GM18511 (cell line): ENCODE data around the gene LRRC74B.
"Not testable (repeated sequence)": the region's sequence is repeated elsewhere in the genome, so short reads cannot be mapped to it uniquely, and the experiment has no call there.

Experiments
- ATAC-seq: cut with Tn5 transposase; IDR thresholded peaks from one replicate; pipeline ENCODE4 v1.9.1; 2021; ENCODE audit warnings: mild to moderate bottlenecking, moderate library complexity; ENCODE audit not compliant: unreplicated experiment

Gene LRRC74B, protein sequence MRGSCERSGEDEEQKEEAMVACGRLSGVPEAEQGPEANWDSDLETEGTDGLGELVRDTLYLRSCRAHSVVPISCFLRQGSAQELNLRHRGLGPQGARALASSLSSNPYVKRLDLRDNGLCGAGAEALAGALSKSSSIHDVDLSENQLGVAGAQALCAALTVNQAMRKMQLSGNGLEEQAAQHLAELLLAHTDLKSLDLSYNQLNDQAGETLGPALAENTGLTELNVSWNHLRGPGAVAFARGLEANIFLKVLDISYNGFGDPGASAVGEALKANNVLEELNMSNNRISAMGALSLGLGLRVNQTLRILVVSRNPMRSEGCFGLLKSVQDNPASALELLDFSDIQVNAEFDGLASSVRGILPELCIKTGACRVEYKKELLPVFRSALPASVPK

GRCh38 chr22:21045585-21046294 lies at the start of gene LRRC74B:
Gene LRRC74B (plus strand): TSS chr22:21045946. CDS start chr22:21045987, 41 bp downstream.
- ATAC-seq: peak; percentile 84

- no peak for ATAC-seq
Measured at GRCh38 chr22:20996031-20996410, 49.7 kb upstream of the LRRC74B start.

- no peak for ATAC-seq
Measured at GRCh38 chr22:20996598-20997535, 48.9 kb upstream of the LRRC74B start.

- no peak for ATAC-seq
Measured at GRCh38 chr22:20997536-20998257, 48.0 kb upstream of the LRRC74B start.

DNA sequence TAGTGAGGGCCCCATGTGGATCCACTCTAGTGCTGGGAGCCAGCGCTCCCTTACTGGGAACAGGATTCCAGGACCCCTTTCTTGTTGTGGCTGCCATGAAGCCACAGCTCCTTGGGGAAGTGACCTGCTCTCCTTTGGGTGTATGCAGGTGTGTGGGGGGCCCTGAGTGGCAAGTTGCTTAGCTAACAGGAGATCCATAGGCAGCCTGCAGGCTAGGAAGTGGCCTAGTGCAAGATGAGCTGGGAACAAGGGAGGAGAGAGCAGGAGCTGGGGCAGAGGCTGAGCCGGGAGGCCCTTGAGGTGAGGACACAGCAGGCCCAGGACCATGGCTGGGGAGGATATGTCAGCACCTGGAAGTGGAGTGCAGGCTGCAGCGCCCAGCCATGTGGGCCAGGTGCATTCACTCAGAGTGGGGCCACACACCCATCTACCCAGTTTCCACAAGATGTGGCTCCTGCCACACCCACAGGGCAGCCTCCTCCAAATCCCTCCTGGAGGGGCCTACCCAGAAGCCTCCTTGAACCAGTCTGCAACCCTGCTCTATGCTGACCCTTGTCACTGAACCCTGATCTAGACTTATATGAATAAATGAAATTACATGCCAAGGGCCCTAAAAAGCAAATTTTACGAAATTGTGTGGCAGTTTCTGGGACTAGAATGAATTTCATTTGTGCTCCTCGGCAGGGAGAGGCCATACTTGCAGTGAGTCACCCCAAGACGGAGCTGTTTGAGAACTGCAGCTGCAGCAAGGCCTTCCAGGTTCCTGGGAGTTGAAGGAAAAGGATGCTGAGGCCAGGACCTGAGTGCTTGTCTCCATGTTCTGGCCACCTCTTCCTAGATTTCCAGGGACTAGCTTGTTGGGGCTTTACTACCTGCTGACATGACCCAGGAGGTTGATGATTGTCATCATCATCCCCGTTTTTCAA lies 47.1 kb upstream of the LRRC74B start:
- ATAC-seq: no peak

- ATAC-seq: no peak
Measured at GRCh38 chr22:20999350-21000206, 46.2 kb upstream of the LRRC74B start.

- no peak for ATAC-seq
Measured at GRCh38 chr22:21000207-21000986, 45.3 kb upstream of the LRRC74B start.

DNA sequence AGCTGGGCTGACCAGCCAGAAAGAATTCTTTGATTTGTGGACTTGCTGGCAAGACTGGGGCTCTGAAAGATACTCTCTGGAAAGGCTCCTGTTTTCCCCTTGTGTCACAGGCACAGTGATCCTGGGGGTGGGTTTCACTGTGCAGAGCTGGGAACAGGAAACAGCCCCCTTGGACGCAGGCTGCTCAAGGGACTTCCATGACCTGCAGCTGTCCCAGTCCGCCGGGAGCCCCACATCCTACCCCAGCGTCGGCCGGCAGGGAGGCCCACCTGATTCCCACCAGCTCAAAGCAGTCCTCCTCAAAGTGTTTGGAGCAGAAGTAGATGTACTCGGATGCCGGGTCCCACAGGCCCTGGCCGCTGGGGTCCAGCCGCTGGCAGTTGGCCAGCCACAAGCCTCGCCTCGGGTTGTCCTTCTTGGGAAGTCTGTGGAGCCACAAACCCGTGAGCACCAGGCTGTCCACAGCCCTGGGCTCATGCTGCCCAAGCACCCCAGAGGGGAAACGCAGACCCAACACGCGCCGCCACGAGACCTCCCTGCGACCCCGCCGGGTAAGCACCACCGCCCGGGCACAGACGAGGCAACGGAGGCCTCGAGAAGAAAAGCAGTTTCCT lies 44.7 kb upstream of the LRRC74B start:
- ATAC-seq: no peak

DNA sequence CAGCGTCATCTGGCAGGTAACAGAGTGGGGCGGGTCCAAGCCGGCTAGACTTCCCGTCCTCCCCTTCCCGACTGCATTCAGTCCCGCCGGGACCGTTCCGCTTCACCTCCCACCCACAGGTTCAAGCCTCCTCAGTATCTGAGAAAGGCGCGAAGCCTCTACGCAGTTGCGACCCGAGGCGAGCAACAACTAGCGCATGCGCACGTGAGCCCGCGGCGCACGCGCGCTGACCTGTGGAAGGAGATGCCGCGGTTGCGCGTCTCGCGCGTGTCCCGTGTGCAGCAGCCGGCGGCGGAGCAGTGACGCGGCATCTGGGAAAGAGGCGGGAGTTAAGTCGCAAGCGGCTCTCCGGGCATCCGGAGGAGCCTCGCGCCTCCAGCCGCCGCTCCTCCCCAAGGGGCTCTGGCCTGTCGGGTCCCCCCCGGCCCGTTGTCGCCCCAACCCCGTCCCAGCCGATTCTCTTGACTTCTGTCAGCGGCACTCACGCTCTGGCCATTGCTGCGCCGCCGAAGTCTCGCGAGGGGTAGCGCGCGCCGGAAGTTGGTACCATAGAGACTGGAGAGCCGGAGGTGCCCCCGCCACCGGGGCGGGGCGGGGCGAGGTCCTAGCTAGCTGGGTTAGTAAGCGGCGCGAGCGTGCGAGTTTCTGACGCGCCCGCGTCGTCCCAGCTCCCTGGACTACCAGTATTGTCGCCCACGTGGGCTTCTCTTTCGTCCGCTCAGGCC lies 44.0 kb upstream of the LRRC74B start, which contains the start of gene THAP7:
THAP7 (minus strand) TSS at position 518 of the 725 bp plus-strand sequence; CDS start at position 311, 207 bp downstream.
- ATAC-seq: peak; percentile 92

- no peak for ATAC-seq
Measured at GRCh38 chr22:21003782-21004181, 42.0 kb upstream of the LRRC74B start.

GRCh38 chr22:21009208-21009607 lies 36.5 kb upstream of the LRRC74B start:
- ATAC-seq: not testable (repeated sequence)

GRCh38 chr22:21009638-21010425 lies 35.9 kb upstream of the LRRC74B start:
- ATAC-seq: no peak

GRCh38 chr22:21010426-21011113 lies 35.2 kb upstream of the LRRC74B start:
- no peak for ATAC-seq

DNA sequence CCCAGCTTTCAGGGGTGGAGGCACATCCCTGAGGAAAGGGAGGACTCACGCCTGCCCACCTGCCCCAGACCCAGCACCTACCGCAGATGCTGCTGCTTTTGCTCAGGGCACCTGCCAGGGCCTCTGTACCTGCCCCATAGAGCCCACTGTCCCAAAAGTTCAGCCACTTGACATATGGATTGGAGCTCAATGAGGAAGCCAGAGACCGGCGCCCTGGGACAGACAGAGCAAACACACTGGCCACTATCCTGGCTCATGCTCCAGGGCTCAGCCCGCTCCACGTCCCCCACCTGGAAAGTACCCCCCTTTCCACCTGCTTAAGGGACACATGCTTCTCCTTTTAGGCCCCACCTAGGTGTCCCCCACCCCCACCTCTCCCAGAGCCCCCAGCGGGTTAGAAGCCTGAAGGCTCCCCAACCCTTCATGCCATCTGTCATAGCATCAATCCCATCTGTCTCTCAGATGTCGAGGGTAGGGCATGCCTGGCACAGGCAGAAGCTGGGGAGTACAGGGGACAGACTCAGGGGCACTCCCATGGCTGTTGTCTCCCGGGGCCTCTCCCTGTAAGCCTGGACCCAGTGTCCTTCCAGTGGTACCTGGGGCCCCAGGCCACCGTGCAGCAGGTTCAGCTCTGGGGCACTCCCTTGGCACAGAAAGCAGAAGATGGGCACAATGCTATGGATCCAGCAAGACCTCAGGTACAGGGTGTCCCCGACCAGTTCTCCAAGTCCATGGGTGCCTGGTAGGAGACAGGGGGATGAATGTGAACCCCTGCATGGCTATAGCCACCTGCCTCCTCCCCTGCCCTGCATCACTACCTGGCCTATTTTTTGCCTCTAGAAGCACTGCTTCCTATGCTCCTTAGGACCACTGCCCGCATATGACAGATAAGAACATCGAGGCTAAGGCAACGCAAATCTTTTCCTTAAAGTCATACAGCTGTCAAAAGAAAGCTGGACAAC lies 33.0 kb upstream of the LRRC74B start:
- no peak for ATAC-seq
